Middle frontal gyrus (tissue), 1 donor: ENCODE data around the gene GRK1.

ENCODE experiments used
- DNase-seq: peaks from one replicate; pipeline ENCODE4 v3.0.0-alpha.2; 2015; ENCODE audit warnings: low spot score; ENCODE audit errors: extremely low spot score

GRK1 gene

GRCh38 chr13:113774177-113775107, 107.4 kb downstream of the GRK1 start:
- no peak for DNase-seq

GRCh38 chr13:113775451-113776145, 108.6 kb downstream of the GRK1 start:
- DNase-seq, result no peak

- no peak for DNase-seq
These were observed 109.5 kb downstream of the GRK1 start for GRCh38 chr13:113776231-113777125.

- no peak for DNase-seq
These were observed 110.6 kb downstream of the GRK1 start for GRCh38 chr13:113777311-113778260.

GRCh38 chr13:113781571-113781970, 114.6 kb downstream of the GRK1 start:
- no peak for DNase-seq

GRCh38 chr13:113782472-113782871, 115.5 kb downstream of the GRK1 start:
- DNase-seq, result no peak

- DNase-seq, result no peak
These were observed 116.3 kb downstream of the GRK1 start for GRCh38 chr13:113783200-113783881.

GRCh38 chr13:113783966-113784644, 117.1 kb downstream of the GRK1 start:
- DNase-seq, result no peak

GRCh38 chr13:113784645-113785024, 117.6 kb downstream of the GRK1 start:
- no peak for DNase-seq

GRCh38 chr13:113785051-113786010, 118.3 kb downstream of the GRK1 start:
- DNase-seq, result no peak

GRCh38 chr13:113786262-113786841, 119.3 kb downstream of the GRK1 start:
- no peak for DNase-seq
